GM18508 (cell line): ENCODE data around the gene POMGNT1.

ENCODE experiments used
- ATAC-seq: cut with Tn5 transposase; IDR thresholded peaks from one replicate; pipeline ENCODE4 v1.9.1; 2021; ENCODE audit warnings: moderate number of reproducible peaks; ENCODE audit not compliant: insufficient read depth, unreplicated experiment

The POMGNT1 gene

GRCh38 chr1:46160212-46160611 lies 38.0 kb downstream of the POMGNT1 start:
- ATAC-seq: no peak

GRCh38 chr1:46159516-46159915 lies 38.7 kb downstream of the POMGNT1 start:
- ATAC-seq: no peak

DNA sequence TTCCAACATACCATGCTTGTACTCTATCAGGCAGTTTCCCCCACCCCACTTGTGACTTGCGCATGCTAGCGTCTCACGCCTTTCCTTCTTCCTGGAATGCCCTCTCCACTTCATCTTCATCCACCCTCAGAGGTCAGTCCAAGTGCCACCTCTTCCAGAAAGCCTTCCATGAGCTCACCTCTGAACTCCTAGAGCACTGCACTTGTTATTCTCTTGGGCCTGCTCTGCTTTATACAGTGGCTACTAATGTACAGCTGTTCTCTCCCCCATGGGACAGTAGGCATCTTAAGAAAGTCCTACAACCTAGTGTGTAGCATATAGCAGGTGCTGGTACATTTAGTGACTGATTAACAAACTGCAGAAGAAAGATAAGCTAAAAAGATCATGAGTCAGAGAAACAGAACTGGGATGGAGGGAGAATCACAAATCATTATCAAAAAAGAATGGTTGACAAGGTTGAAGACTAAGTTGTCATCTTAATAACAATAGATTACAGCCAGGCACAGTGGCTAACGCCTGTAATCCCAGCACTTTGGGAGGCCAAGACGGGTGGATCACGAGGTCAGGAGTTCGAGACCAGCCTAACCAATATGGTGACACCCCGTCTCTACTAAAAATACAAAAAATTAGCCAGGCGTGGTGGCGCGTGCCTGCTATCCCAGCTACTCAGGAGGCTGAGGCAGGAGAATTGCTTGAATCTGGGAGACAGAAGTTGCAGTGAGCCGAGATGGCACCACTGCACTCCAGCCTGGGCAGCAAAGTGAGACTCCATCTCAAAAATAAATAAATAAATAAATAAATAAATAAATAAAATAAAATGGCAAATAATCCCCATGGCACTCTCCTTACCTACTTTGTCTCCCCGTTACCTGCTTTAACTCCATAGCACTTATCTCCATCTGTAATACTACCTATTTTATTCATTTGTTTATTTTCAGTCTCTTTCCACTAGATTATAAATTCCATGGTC lies 39.6 kb downstream of the POMGNT1 start:
- no peak for ATAC-seq

DNA sequence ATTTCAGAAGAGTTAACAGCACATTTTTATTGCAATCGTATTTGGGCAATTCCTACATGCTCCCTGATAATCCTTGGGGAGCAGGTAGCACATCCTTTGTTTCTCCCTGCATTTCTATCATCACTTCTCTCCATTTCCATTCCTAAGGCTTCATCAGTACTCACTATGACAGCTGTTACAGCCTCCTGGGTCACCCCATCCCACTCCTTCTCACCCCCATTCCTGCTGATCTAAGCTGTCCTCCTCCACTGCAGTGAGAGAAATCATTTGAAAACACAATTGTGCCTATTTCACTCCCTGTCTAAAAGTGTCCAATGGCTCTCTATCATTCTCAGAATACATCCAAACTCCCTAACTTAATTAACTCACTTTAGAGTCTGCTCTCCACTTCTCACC lies 40.3 kb downstream of the POMGNT1 start:
- ATAC-seq: no peak

DNA sequence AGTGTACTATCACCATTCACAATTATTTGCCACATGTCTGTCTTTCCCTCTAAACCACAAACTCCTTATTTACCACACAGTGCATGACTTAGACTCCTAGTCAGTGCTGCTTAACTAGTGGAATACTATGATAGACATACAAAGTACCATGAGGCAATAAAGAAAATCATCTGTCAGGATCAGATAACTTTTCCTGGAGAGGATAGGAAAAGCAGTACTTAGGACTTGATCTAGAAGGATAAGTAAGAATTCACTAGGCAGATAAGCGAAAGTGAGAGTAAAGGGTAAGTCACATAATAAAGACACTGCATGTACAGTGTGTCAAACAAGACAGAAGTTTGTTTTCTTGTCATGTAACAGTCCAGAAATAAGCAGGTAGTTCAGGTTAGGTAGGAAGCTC lies 44.5 kb downstream of the POMGNT1 start:
- no peak for ATAC-seq

DNA sequence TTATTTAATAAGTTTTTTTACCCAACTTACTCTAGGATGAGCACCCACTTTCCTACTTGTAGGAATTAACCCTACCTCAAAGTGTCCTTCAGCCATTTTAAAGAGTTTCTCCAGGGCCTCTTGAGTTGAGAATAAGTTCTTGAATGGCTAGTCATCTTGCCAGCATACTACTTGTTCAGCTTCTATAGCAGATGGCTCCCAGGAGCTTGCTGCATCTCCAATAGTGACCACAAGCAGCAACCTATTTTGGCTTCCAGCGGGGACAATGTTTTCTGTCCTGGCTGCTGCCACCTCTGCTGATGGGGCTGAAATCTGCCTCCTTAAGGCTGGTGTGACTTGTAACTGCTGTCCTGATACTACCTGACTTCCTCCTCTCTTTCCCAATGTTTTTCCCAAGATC lies 45.0 kb downstream of the POMGNT1 start:
- ATAC-seq: no peak

DNA sequence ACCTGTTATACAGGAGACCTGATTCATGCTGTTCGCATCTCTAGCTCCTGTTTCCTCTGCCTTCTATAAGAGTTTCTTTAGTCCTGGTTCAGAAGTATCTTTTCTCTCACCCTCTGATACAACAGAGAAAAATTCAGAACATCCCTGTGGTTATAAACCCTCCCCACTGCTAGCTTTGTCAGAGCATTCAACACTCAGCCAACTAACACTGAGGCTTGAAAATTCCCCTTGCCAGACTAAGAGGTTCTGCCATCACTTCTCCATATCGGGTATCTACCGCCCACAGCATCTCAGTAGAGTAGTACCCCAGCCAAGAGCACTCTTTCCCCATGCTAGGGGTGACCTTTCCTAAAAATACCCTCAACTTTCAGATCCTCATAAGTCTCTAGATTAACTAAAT lies 46.2 kb downstream of the POMGNT1 start:
- no peak for ATAC-seq

DNA sequence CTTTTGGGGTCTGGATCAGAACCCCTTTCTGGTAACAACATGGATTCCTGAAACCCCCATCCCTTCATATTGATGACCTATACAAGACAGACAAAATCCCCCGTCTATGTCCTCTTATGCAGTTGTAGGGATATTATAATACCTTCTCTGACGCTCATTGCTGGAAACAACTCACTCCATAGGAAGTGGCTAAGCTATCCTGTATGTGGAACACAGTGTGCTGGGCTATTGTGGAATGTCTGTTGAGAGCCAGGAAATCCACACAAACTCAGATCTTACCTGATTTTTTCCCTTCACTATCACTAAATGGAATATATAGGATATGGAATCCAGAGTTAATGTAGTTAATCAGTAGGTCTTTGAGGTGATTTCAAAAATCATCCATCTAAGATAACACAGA lies 48.1 kb downstream of the POMGNT1 start:
- ATAC-seq: no peak

DNA sequence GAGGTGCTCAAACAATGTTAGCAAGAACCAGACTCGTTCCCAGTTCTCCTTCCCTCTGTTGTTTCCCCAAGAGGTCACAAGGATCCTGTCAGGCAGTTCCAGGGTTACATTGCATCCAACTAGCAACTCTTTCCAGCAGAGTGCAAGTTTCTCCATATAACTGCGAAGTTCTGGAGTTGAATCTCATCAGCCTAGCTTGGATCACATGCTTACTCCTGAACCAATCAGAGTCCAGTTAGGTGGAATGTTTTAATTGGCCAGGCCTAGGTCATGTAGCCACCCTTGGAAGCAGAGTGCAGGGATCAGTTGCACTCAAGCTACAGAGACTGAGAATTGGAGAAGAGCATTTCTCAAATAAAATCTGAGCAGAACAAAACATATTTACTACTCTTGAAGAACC lies 49.9 kb downstream of the POMGNT1 start:
- no peak for ATAC-seq
